Lower leg skin (tissue), 4 donors: Measurements from ENCODE around the gene LANCL2. TPM values are rescaled to one million over a fixed set of nuclear protein-coding genes. Genes with fewer than 3 reads are reported as not detected.

Experiments used
- DNase-seq, 2 donors: peaks; one replicate each; pipeline ENCODE4 v3.0.0-alpha.2; 2019; ENCODE audit warnings: low spot score in 2 of 2
- H3K4me3 ChIP-seq: fragments of 200-600 bp; sonication (generic); 2 replicates; pipeline ENCODE4 v1.5.1; 2017; ENCODE audit warnings: mild to moderate bottlenecking, low read depth; ENCODE audit not compliant: poor library complexity, severe bottlenecking
- CTCF ChIP-seq, 3 donors: fragments of 450-650 bp; IDR thresholded peaks; one replicate each; pipeline ENCODE4 v1.5.1; 2016; ENCODE audit warnings: antibody characterized with exemption in 3 of 3, mild to moderate bottlenecking in 3 of 3, moderate library complexity in 2 of 3
- POLR2A ChIP-seq, 2 donors: fragments of 450-650 bp; IDR thresholded peaks; one replicate each; pipeline ENCODE4 v1.6.1; 2016 to 2017; ENCODE audit warnings: antibody characterized with exemption in 2 of 2, mild to moderate bottlenecking in 1 of 2, moderate library complexity in 1 of 2
- WGBS, 2 donors: methylation state at CpG; one replicate each; pipeline ENCODE4 v1.1.5; 2018; 5-methylcytosine and 5-hydroxymethylcytosine counted together
- intact Hi-C: fragments of 100-400 bp; cut with DNase I; formaldehyde crosslinking; loops from one replicate; pipeline ENCODE4 v1.15.0; 2023; ENCODE audit warnings: low total_unique reads
- total RNA-seq, 4 donors: library from RNA; depleted of rRNA; stranded (reverse); fragments of >200 nt; gene quantifications; one replicate each; pipeline ENCODE4 v1.1.0, GENCODE V29; 2016

The LANCL2 gene
- total RNA-seq, 4 donors from 2014 or later: 7.7 to 13.4 (median 11.4) TPM

GRCh38 chr7:55343860-55344606 is 21.1 kb upstream of the LANCL2 start:
- 93 to 94% methylated on average over 42 to 46 of the region's 47 CpGs for WGBS, 2 donors
- no peak overlapping the region for H3K4me3 ChIP-seq
- no peak for DNase-seq
- TF ChIP-seq POLR2A (IDR thresholded peaks at IDR 0.05): no peak
- no peak for TF ChIP-seq CTCF (IDR thresholded peaks at IDR 0.05)
- intact Hi-C loops: no loop called here

- TF ChIP-seq CTCF (IDR thresholded peaks at IDR 0.05) (no peak), POLR2A (IDR thresholded peaks at IDR 0.05) (no peak)
- intact Hi-C loops: no loop called here
- DNase-seq: no peak
- WGBS, 2 donors: 62 to 69% methylated on average over 23 to 38 of the region's 46 CpGs
- H3K4me3 ChIP-seq: no peak overlapping the region
Observed at GRCh38 chr7:55344840-55345239, 20.3 kb upstream of the LANCL2 start.

- TF ChIP-seq CTCF (IDR thresholded peaks at IDR 0.05) (no peak), POLR2A (IDR thresholded peaks at IDR 0.05) (no peak)
- DNase-seq: no peak
- no peak overlapping the region for H3K4me3 ChIP-seq
- intact Hi-C loops: no loop called here
- 82 to 92% methylated on average over 20 to 22 of the region's 22 CpGs for WGBS, 2 donors
Observed at GRCh38 chr7:55345292-55345691, 19.8 kb upstream of the LANCL2 start.

- no peak for DNase-seq
- WGBS, 2 donors: 27 to 31% methylated on average over 4 of the region's 4 CpGs
- intact Hi-C loops: no loop called here
- H3K4me3 ChIP-seq: no peak overlapping the region
- TF ChIP-seq POLR2A (IDR thresholded peaks at IDR 0.05) (no peak), CTCF (IDR thresholded peaks at IDR 0.05) (no peak)
Observed at GRCh38 chr7:55348502-55348901, 16.6 kb upstream of the LANCL2 start.

GRCh38 chr7:55349121-55349520 is 16.0 kb upstream of the LANCL2 start:
- TF ChIP-seq CTCF (IDR thresholded peaks at IDR 0.05) (no peak), POLR2A (IDR thresholded peaks at IDR 0.05) (no peak)
- no peak overlapping the region for H3K4me3 ChIP-seq
- DNase-seq: no peak
- intact Hi-C loops: no loop called here
- 29 to 35% methylated on average over 2 of the region's 2 CpGs for WGBS, 2 donors

- intact Hi-C loops: no loop called here
- TF ChIP-seq POLR2A (IDR thresholded peaks at IDR 0.05): no peak
- no peak for TF ChIP-seq CTCF (IDR thresholded peaks at IDR 0.05)
- WGBS, 2 donors: 65 to 70% methylated on average over 7 of the region's 7 CpGs
- no peak overlapping the region for H3K4me3 ChIP-seq
- DNase-seq: no peak
Observed at GRCh38 chr7:55350281-55350680, 14.9 kb upstream of the LANCL2 start.
